SK-N-SH (cell line): ENCODE results near the gene MTF2. TPM values are rescaled to one million over a fixed set of nuclear protein-coding genes. Genes with fewer than 3 reads are reported as not detected.

Experiments used
- CTCF ChIA-PET: fragments of 300-600, 350-600 bp; formaldehyde crosslinking; extraction: SDS; loops from one replicate; lab custom pipeline; 2021; lab: Yijun Ruan, JAX
- POLR2A ChIA-PET: fragments of 350-600 bp; sonication (Branson Sonifier 250); formaldehyde crosslinking; extraction: SDS; loops from one replicate; lab custom pipeline; 2020; ENCODE audit warnings: antibody characterized with exemption, inconsistent platforms; lab: Yijun Ruan, JAX
- DNase-seq: peaks from one replicate; pipeline ENCODE4 v3.0.0; 2012
- H2AFZ ChIP-seq: fragments of 200-600 bp; sonication (generic); 2 replicates; pipeline ENCODE4 v1.8.1; 2016; ENCODE audit warnings: antibody characterized with exemption, mild to moderate bottlenecking, low read depth
- H3F3A ChIP-seq: fragments of 200-600 bp; sonication (generic); replicated peaks from 2 replicates; pipeline ENCODE3; 2016; ENCODE audit warnings: antibody characterized with exemption, mild to moderate bottlenecking; ENCODE audit not compliant: insufficient read depth
- H3K27ac ChIP-seq, 2 experiments: fragments of 200-500 bp in 1 of 2; fragments of 200-600 bp in 1 of 2; sonication (Bioruptor generic) in 1 of 2; sonication (generic), shearing (Covaris generic) in 1 of 2; 2 replicates each; pipeline versions ENCODE4 v1.5.1 to v1.6.1; 2014 to 2016; ENCODE audit warnings: low read depth in 2 of 2, inconsistent platforms in 1 of 2, low read length in 1 of 2, mild to moderate bottlenecking in 1 of 2, mixed read lengths in 1 of 2
- H3K27me3 ChIP-seq: fragments of 200-600 bp; sonication (generic), shearing (Covaris generic); 2 replicates; pipeline ENCODE4 v1.6.1; 2016; ENCODE audit warnings: mixed run types; ENCODE audit not compliant: insufficient read depth
- H3K36me3 ChIP-seq, 2 experiments: fragments of 200-500 bp in 1 of 2; fragments of 200-600 bp in 1 of 2; sonication (Bioruptor generic) in 1 of 2; sonication (generic) in 1 of 2; replicated peaks in 1 of 2; 2 replicates each; pipeline versions ENCODE3 to v1.5.1; 2014 to 2016; ENCODE audit warnings: low read length in 1 of 2, mild to moderate bottlenecking in 1 of 2; ENCODE audit not compliant: insufficient read depth in 2 of 2, control insufficient read depth in 1 of 2
- H3K4me1 ChIP-seq, 2 experiments: fragments of 200-500 bp in 1 of 2; fragments of 200-600 bp in 1 of 2; sonication (Bioruptor generic) in 1 of 2; sonication (generic), shearing (Covaris generic) in 1 of 2; 2 replicates each; pipeline versions ENCODE4 v1.5.1 to v1.6.1; 2014 to 2016; ENCODE audit warnings: low read depth in 1 of 2, low read length in 1 of 2, mixed run types in 1 of 2; ENCODE audit not compliant: insufficient read depth in 2 of 2, control insufficient read depth in 1 of 2
- H3K4me2 ChIP-seq: fragments of 200-600 bp; sonication (generic), shearing (Covaris generic); 2 replicates; pipeline ENCODE4 v1.6.1; 2017; ENCODE audit warnings: mixed run types
- H3K4me3 ChIP-seq, 2 experiments: fragments of 200-500 bp in 1 of 2; fragments of 200-600 bp in 1 of 2; sonication (Bioruptor generic) in 1 of 2; sonication (generic), shearing (Covaris generic) in 1 of 2; 2 replicates each; pipeline versions ENCODE4 v1.5.1 to v1.8.1; 2014 to 2016; ENCODE audit warnings: low read depth in 2 of 2, inconsistent platforms in 1 of 2, low read length in 1 of 2, mild to moderate bottlenecking in 1 of 2, mixed read lengths in 1 of 2, moderate library complexity in 1 of 2
- H3K79me2 ChIP-seq: fragments of 200-600 bp; sonication (generic); 2 replicates; pipeline ENCODE4 v1.8.1; 2017; ENCODE audit warnings: mild to moderate bottlenecking; ENCODE audit not compliant: insufficient read depth
- H3K9ac ChIP-seq: fragments of 200-600 bp; sonication (generic); 2 replicates; pipeline ENCODE4 v1.6.1; 2017; ENCODE audit warnings: mixed run types
- H3K9me2 ChIP-seq: fragments of 200-600 bp; sonication (generic); 2 replicates; pipeline ENCODE4 v1.6.1; 2017; ENCODE audit warnings: mixed run types
- H3K9me3 ChIP-seq: fragments of 200-600 bp; sonication (generic); 2 replicates; pipeline ENCODE4 v1.6.1; 2017; ENCODE audit warnings: mixed run types, mild to moderate bottlenecking, moderate library complexity
- H4K20me1 ChIP-seq: fragments of 200-600 bp; sonication (generic); 2 replicates; pipeline ENCODE4 v1.6.1; 2017; ENCODE audit warnings: mild to moderate bottlenecking, mixed run types; ENCODE audit not compliant: insufficient read depth
- CHD2 ChIP-seq: fragments of 150-350 bp; IDR thresholded peaks from 2 replicates; pipeline ENCODE4 v1.6.1; 2018; ENCODE audit warnings: low read length; ENCODE audit not compliant: partially characterized antibody
- ELF1 ChIP-seq: IDR thresholded peaks from 2 replicates; pipeline ENCODE4 v1.4.0; 2012
- EP300 ChIP-seq, 2 experiments: IDR thresholded peaks; 2 replicates each; pipeline versions ENCODE4 v1.4.0 to v1.6.1; 2012; ENCODE audit warnings: borderline replicate concordance in 1 of 2, low read depth in 1 of 2, low read length in 1 of 2
- FOXJ3 ChIP-seq: sonication (generic); formaldehyde crosslinking; IDR thresholded peaks from 2 replicates; pipeline ENCODE4 v1.5.1; 2020; ENCODE audit warnings: mild to moderate bottlenecking, missing genetic modification reagents
- FOXM1 ChIP-seq: IDR thresholded peaks from 2 replicates; pipeline ENCODE4 v1.4.0; 2012; ENCODE audit warnings: low read depth, mild to moderate bottlenecking
- GABPA ChIP-seq: IDR thresholded peaks from 2 replicates; pipeline ENCODE4 v1.4.0; 2012; ENCODE audit warnings: low read depth, mild to moderate bottlenecking
- GATA2 ChIP-seq: sonication (generic); formaldehyde crosslinking; IDR thresholded peaks from 2 replicates; pipeline ENCODE4 v1.5.0; 2020; ENCODE audit warnings: mild to moderate bottlenecking, missing genetic modification reagents
- JUND ChIP-seq: IDR thresholded peaks from 2 replicates; pipeline ENCODE4 v1.4.0; 2012
- MEF2A ChIP-seq: IDR thresholded peaks from 2 replicates; pipeline ENCODE4 v1.4.0; 2012; ENCODE audit warnings: low read depth, borderline replicate concordance
- MXI1 ChIP-seq: IDR thresholded peaks from 2 replicates; pipeline ENCODE4 v1.6.1; 2012; ENCODE audit warnings: mild to moderate bottlenecking, low read depth, low read length, improper control_type of control experiment
- NFIC ChIP-seq: IDR thresholded peaks from 2 replicates; pipeline ENCODE4 v1.4.0; 2012; ENCODE audit warnings: borderline replicate concordance
- PBX3 ChIP-seq: IDR thresholded peaks from 2 replicates; pipeline ENCODE4; 2012
- POLR2AphosphoS5 ChIP-seq: IDR thresholded peaks from 2 replicates; pipeline ENCODE4 v1.6.1; 2012; ENCODE audit warnings: low read depth, low read length
- RAD21 ChIP-seq: IDR thresholded peaks from 2 replicates; pipeline ENCODE4 v1.6.1; 2012; ENCODE audit warnings: mild to moderate bottlenecking, low read length
- RCOR1 ChIP-seq: fragments of 150-350 bp; IDR thresholded peaks from 2 replicates; pipeline ENCODE4 v1.6.1; 2017; ENCODE audit warnings: antibody characterized with exemption, low read length
- REST ChIP-seq: IDR thresholded peaks from 2 replicates; pipeline ENCODE4 v1.6.1; 2012; ENCODE audit warnings: mild to moderate bottlenecking, low read depth, low read length, moderate library complexity
- RXRA ChIP-seq: IDR thresholded peaks from 2 replicates; pipeline ENCODE4 v1.4.0; 2012; ENCODE audit warnings: low read depth, mild to moderate bottlenecking, borderline replicate concordance
- SIN3A ChIP-seq: IDR thresholded peaks from 2 replicates; pipeline ENCODE4 v1.6.1; 2012; ENCODE audit warnings: low read depth, mild to moderate bottlenecking, low read length, moderate library complexity, borderline replicate concordance
- TAF1 ChIP-seq: IDR thresholded peaks from 2 replicates; pipeline ENCODE4 v1.6.1; 2012; ENCODE audit warnings: low read depth, mild to moderate bottlenecking, low read length, moderate library complexity, borderline replicate concordance
- TCF12 ChIP-seq: IDR thresholded peaks from 2 replicates; pipeline ENCODE4 v1.4.0; 2012
- TEAD4 ChIP-seq: IDR thresholded peaks from 2 replicates; pipeline ENCODE4 v1.4.0; 2012; ENCODE audit warnings: mild to moderate bottlenecking, borderline replicate concordance; ENCODE audit not compliant: insufficient read depth
- USF1 ChIP-seq: IDR thresholded peaks from 2 replicates; pipeline ENCODE4 v1.4.0; 2012; ENCODE audit warnings: low read depth, borderline replicate concordance
- YY1 ChIP-seq: IDR thresholded peaks from 2 replicates; pipeline ENCODE4 v1.4.0; 2012; ENCODE audit warnings: low read depth, mild to moderate bottlenecking
- ZBTB33 ChIP-seq: IDR thresholded peaks from 2 replicates; pipeline ENCODE4 v1.4.0; 2012; ENCODE audit warnings: low read depth, borderline replicate concordance
- WGBS: methylation state at CpG from one replicate; pipeline ENCODE4 v1.1.6; 2017; ENCODE audit warnings: low lambda C conversion rate; 5-methylcytosine and 5-hydroxymethylcytosine counted together
- polyA plus RNA-seq, 3 experiments: library from polyadenylated mRNA; depleted of rRNA; stranded (reverse); fragments of >200 nt; gene quantifications; 2 replicates each; pipeline ENCODE4 v1.2.3, GENCODE V29; 2012

Gene MTF2
- polyA plus RNA-seq, 1 of the 3 experiments (the other 2 are of a cell fraction): 11.9 TPM

GRCh38 chr1:93076268-93076667 is 2.8 kb upstream of the MTF2 start (continued):
- no peak for TF ChIP-seq EP300 (IDR thresholded peaks at IDR 0.05; ENCODE audit: borderline replicate concordance in 1 of 2, low read depth in 1 of 2, low read length in 1 of 2)
- TF ChIP-seq SIN3A: no peak
- no peak for TF ChIP-seq MXI1
- TF ChIP-seq TCF12: no peak
- no peak for TF ChIP-seq PBX3
- no peak for TF ChIP-seq JUND
- no peak for TF ChIP-seq GABPA
- no peak for TF ChIP-seq TAF1
- no peak for TF ChIP-seq YY1
- no peak for TF ChIP-seq NFIC
- no peak for TF ChIP-seq ELF1
- TF ChIP-seq RCOR1: no peak
- no peak for TF ChIP-seq RAD21

- POLR2A ChIA-PET: interaction anchor here (0.8 to 2.5 kb wide), 8 partner anchors 10 to 267 kb away, joined by 3 to 13 read pairs (median 8); partner anchors contain the start of genes DIPK1A and DR1
- Histone ChIP-seq H3K4me2 (peak overlapping the region; percentile 84), H3K4me3 (peak overlapping the region; percentile 86 to 87; a peak in 3 of 4 replicates), H2AFZ (peak overlapping the region; percentile 77), H3F3A (peaks cover 29% of the 10 kb centered on the region), H3K27ac (peak overlapping the region; percentile 78 to 96; a peak in 3 of 4 replicates), H4K20me1 (peaks cover 21% of the 10 kb centered on the region; the same call in 1 of the 2 replicates), H3K9me2 (no peaks in the 10 kb centered on the region), H3K27me3 (no peaks in the 10 kb centered on the region), H3K79me2 (peaks cover 41% of the 10 kb centered on the region), H3K36me3 (peaks cover 0 to 6% of the 10 kb centered on the region in 2 experiments), H3K9me3 (no peaks in the 10 kb centered on the region), H3K4me1 (peaks cover 0 to 6% of the 10 kb centered on the region in 2 experiments; a peak in 2 of 4 replicates), H3K9ac (peak overlapping the region; percentile 96)
- WGBS: 66% methylated on average over 3 of the region's 3 CpGs
- CTCF ChIA-PET: interaction anchor here (1.0 kb wide), 2 partner anchors 10 to 12 kb away, joined by 4 to 6 read pairs; no protein-coding TSS in a partner anchor
- DNase-seq: no peak
- TF ChIP-seq YY1: no peak
- TF ChIP-seq TAF1: no peak
- TF ChIP-seq POLR2AphosphoS5: no peak
- no peak for TF ChIP-seq TEAD4
- no peak for TF ChIP-seq MEF2A
- TF ChIP-seq ZBTB33: no peak
- TF ChIP-seq TCF12: no peak
- no peak for TF ChIP-seq RXRA
- no peak for TF ChIP-seq PBX3
- no peak for TF ChIP-seq GATA2
- no peak for TF ChIP-seq CHD2
- TF ChIP-seq REST: no peak
- TF ChIP-seq JUND: no peak
- no peak for TF ChIP-seq FOXJ3 (CRISPR knock-in tag)
- no peak for TF ChIP-seq FOXM1
- TF ChIP-seq USF1: no peak
These were observed 880 bp upstream of the MTF2 start for GRCh38 chr1:93078203-93078602.
